ENCODE measurements around the gene FYN.
A peak's percentile ranks its signal among the peaks of the same experiment; 100 is the strongest.

FYN gene

GRCh38 chr6:111718990-111719389 is 154.3 kb downstream of the FYN start:
- no peak for FAIRE-seq
- no peak for DNase-seq (ENCODE audit: extremely low spot score, insufficient read length, low read depth)

DNA sequence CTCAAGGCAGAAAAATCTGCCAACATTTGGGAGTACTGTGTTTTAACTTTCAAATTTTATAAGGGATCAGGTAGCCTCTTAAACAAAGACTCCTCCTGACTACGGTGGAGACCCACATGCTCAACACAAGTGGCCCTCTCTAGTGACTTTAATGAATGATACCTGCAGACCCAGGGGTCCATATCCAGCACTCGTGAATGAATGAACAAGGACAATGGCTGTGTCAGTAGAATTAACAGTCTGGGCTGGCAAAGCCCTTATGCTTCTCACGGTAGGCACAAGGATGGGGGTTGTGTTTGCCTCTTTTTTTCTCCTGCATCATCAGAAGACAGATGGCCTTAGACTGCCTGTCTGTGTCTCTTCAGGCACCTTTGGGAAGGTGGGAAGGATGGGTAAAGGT is 154.9 kb downstream of the FYN start:
- no peak for FAIRE-seq
- DNase-seq (ENCODE audit: extremely low spot score, insufficient read length, low read depth), result no peak

DNA sequence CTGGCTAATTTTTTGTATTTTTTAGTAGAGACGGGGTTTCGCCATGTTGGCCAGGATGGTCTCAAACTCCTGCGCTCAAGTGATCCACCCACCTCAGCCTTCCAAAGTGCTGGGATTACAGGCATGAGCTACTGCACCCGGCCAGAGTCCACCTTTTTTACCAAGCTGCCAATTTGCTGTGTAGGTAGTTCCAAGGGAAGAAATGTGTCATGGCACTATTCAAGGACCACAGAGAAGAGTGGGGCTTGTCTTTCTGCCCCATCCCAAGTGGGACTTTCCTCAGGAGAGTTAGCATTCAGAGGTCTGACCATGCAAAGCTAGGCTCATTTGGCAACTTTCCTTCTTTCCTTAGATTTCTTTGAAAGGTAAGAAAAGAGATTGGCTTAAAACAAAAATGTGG is 155.6 kb downstream of the FYN start:
- FAIRE-seq (no peak), DNase-seq (ENCODE audit: extremely low spot score, insufficient read length, low read depth) (no peak)

DNA sequence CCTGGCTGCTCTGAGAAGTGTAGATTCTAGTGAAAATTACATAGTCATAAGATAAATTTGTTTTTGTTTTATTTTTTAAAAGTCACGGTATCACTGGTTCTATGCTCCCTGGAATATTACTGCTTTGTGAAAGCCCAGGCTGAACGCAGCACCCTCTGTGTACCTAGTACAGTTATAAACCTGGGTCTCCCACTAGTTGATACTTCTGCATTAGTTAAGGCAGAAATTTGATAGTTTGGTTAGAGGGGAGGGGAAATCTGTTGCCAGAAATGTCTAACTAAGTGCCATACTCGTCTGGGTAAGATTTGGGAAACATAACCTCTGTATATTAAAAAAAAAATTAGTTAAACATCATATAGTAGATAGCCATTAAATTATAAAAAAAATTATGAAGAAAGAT is 156.9 kb downstream of the FYN start:
- no peak for FAIRE-seq
- no peak for DNase-seq (ENCODE audit: extremely low spot score, insufficient read length, low read depth)

- no peak for FAIRE-seq
- no peak for DNase-seq (ENCODE audit: extremely low spot score, insufficient read length, low read depth)
Measured at GRCh38 chr6:111715321-111715720, 157.9 kb downstream of the FYN start.

DNA sequence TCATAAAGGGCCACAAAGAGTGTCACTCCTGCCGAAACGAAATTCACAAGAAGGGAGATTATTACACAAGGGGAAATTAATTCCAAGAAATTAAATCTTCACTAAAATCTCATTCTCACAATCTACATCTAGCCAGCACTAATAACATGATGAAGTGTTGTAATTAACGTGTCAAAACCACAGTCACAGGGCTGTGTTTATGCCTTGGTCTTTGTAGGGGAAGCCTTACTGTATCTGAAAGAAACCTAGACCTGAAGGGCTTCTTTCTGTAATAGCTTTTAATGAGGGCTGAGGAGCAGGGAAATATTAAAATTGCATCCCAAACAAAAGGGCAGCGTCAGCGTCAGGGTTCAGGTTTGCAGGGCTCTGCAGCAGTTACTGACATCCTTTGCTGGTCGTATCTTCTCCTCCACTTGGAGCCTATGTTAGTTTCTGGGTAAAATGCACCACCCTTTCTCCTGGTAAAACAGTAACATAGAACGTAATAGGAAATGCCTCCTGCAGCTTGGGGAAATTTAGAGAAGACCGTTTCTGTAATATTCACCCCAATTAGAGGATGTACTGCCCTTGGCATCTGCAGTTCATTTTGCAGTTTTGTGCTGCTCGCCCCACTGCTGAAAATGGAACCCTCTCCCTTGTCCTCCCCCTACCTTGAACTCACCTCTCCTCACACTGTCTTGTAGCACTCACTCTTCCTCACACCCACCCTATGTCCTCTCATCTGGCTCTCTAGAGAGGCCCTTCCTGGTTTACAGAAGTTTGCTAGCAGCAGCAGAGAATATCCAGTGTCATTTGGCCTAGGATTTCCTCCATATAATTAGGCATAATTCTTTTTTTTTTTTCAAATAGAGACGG is 158.6 kb downstream of the FYN start:
- no peak for FAIRE-seq
- no peak for DNase-seq (ENCODE audit: extremely low spot score, insufficient read length, low read depth)

GRCh38 chr6:111713811-111714210 is 159.4 kb downstream of the FYN start:
- DNase-seq (ENCODE audit: extremely low spot score, insufficient read length, low read depth), result no peak
- FAIRE-seq, result no peak

- FAIRE-seq, result no peak
Measured at GRCh38 chr6:111713236-111713635, 160.0 kb downstream of the FYN start.

DNA sequence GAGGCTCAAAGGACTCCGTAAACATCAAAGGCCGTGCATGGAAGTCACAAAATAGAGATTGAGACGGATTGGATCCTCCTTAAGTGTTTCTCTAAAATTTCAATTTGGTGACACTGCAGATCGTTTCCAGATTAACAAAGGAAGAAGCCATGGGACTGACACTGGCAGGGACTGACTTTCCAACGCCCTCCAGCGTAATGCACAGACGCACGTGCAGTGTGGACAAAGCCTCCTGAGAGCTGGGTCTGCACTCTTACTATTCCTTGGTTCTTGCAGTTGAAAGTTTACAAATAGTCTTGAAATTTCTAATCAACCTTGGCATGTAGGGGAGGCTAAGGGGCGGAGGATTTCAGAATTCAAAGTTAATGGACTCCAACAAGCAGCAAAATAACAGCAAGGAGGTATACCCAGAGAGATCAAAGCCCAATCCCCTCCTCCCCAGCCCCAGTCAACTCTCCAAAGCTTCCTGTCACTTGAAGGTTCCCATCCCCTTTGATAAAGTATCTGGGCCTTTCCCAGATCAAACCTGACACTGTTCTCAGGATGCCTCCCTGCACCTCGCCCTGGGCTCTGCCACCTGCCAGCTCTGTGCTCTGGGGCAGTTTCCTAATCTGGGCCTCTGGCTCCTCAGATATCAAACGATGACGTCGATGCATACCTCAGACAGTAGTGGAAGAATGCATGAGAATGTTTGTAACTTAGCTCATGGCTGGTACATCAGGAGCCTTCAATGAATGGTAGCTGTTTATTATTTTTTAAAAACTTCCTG is 161.1 kb downstream of the FYN start:
- DNase-seq (ENCODE audit: extremely low spot score, insufficient read length, low read depth), result no peak
- FAIRE-seq, result no peak

More at GRCh38 chr6:111713236-111713635, 160.0 kb downstream of the FYN start:
- no peak for DNase-seq (ENCODE audit: extremely low spot score, insufficient read length, low read depth)

GRCh38 chr6:111711476-111711875 is 161.8 kb downstream of the FYN start:
- DNase-seq (ENCODE audit: extremely low spot score, insufficient read length, low read depth), result no peak
- no peak for FAIRE-seq

DNA sequence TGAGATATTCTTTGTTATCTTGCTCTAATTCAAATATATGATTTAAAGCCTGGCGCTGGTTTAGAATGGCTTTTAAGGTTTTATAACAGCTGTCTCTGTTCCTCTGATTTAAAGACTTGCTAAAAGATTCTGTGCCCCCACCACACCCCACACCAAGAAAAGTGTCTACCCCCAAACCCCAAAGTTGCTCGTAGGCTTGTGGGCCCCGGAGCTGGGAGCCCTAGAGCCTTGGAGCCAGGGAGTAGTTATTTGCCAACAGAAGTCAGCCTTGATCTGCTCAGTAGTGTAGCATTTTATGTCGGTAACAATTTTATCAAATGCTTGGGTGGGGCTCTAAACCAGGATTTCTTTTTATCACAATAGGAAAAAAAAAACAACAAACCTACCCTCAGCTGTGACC is 162.3 kb downstream of the FYN start:
- FAIRE-seq (no peak), DNase-seq (ENCODE audit: extremely low spot score, insufficient read length, low read depth) (no peak)

- DNase-seq (ENCODE audit: extremely low spot score, insufficient read length, low read depth) (no peak), FAIRE-seq (no peak)
Measured at GRCh38 chr6:111710439-111710838, 162.8 kb downstream of the FYN start.

- FAIRE-seq (peak; percentile 94), DNase-seq (ENCODE audit: extremely low spot score, insufficient read length, low read depth) (peak; percentile 57)
Measured at GRCh38 chr6:111709615-111710398, 163.4 kb downstream of the FYN start.

- FAIRE-seq, result no peak
- no peak for DNase-seq (ENCODE audit: extremely low spot score, insufficient read length, low read depth)
Measured at GRCh38 chr6:111709201-111709600, 164.1 kb downstream of the FYN start.

DNA sequence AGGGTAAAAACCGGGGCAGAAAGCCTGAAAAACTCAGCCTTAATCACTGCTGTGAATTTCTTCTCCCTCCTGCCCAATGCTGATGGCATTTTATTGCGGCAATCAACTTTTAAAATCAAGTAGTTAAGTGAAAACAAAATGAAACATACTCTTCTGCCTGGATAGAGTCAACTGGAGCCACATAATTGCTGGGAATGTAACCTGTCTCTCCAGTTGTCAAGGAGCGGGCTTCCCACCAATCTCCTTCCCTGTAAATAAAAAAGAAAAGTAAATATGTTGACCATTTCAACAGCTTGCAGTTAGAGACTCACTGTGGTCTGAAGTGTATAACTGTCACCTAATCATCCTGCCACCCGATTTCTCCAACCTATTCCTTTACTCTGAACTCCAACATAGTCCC is 165.5 kb downstream of the FYN start:
- FAIRE-seq (no peak), DNase-seq (ENCODE audit: extremely low spot score, insufficient read length, low read depth) (no peak)

DNA sequence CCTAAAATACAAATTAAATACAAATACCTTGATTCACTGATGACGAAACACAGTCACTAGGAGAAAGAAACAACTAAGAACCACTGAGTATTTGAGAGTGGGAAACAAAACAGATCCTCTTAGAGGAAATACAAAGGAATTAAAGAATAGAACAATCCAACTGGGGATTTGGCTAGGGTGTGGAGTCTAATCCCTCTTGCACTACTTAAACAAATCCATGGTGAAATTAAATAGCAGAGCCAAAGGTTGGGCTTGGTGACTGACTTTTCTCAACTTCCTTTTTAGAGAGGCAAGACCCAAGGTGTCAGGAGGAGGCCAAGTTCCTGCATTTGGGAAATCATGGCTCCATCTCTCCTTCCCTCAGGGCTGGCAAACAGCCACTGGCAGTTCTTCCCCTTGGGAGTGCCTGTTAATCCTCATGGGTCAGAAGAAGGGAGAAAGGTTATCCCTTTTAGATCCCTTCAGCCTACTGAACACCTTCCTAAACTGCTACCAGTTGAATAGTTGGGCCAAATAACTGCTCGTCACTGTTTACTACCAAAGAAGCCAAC is 166.3 kb downstream of the FYN start:
- DNase-seq (ENCODE audit: extremely low spot score, insufficient read length, low read depth) (no peak), FAIRE-seq (no peak)

GRCh38 chr6:111703723-111704122 is 169.5 kb downstream of the FYN start:
- no peak for FAIRE-seq
- DNase-seq (ENCODE audit: extremely low spot score, insufficient read length, low read depth), result no peak

GRCh38 chr6:111702268-111702667 is 171.0 kb downstream of the FYN start:
- FAIRE-seq (no peak), DNase-seq (ENCODE audit: extremely low spot score, insufficient read length, low read depth) (no peak)

- DNase-seq (ENCODE audit: extremely low spot score, insufficient read length, low read depth), result no peak
Measured at GRCh38 chr6:111701146-111701545, 172.1 kb downstream of the FYN start.

DNA sequence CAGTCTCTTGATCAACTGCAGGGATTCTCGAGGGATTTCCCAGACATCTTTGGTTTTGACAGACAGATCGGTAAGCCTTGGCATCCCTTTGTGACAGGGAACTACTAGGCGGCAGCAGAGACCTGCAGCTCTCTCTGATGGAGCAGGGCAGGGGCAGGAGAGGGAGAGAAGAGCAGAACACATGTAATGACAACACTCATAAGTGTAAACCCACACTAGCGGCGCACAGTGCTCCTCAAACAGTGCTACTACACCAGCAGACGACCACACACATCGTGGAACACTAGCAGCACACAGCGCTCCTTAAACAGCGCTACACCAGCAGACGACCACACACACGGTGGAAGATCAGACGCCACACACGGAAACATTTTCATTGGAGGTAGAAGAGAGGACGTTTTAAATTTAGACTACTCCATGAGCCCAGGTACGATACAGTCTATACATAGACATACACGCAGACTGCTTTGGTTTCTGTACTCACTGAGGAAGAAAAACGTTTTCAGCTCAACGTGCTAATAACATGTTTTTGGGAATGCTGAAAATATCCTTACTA is 173.0 kb downstream of the FYN start:
- DNase-seq (ENCODE audit: extremely low spot score, insufficient read length, low read depth) (no peak), FAIRE-seq (no peak)

More at GRCh38 chr6:111701146-111701545, 172.1 kb downstream of the FYN start:
- no peak for FAIRE-seq
